PC-9 (cell line): Measurements from ENCODE around the gene SH3PXD2A. TPM values are rescaled to one million over a fixed set of nuclear protein-coding genes. Genes with fewer than 3 reads are reported as not detected.
A peak's percentile ranks its signal among the peaks of the same experiment; 100 is the strongest.

Source experiments
- BruUV-seq: library from RNA; stranded (reverse); fragments of 400-500 nt; replicated peaks from 2 replicates; lab custom pipeline; 2021; lab: Mats Ljungman, UMichigan
- CTCF ChIA-PET: fragments of 300-600 bp; sonication (Branson Sonifier 250); formaldehyde crosslinking; loops from one replicate; lab custom pipeline; 2022; ENCODE audit warnings: antibody characterized with exemption; lab: Charles Lee
- POLR2A ChIA-PET: fragments of 300-600 bp; sonication (Branson Sonifier 250); formaldehyde crosslinking; loops from one replicate; lab custom pipeline; 2022; ENCODE audit warnings: antibody characterized with exemption; ENCODE audit not compliant: unreplicated experiment; lab: Charles Lee
- DNase-seq, 2 experiments: peaks; one replicate each; pipeline versions ENCODE4 v3.0.0 to v3.0.0-alpha.2; 2015 to 2022; ENCODE audit warnings: mixed read lengths in 1 of 2
- H2AFZ ChIP-seq: fragments of 200-600 bp; sonication (generic); 2 replicates; pipeline ENCODE4 v1.8.1; 2017; ENCODE audit warnings: antibody characterized with exemption
- H3F3A ChIP-seq: fragments of 200-600 bp; sonication (generic); 2 replicates; pipeline ENCODE4 v1.8.1; 2017; ENCODE audit warnings: antibody characterized with exemption, mild to moderate bottlenecking, low read depth; ENCODE audit not compliant: insufficient read depth
- H3K27ac ChIP-seq: fragments of 200-600 bp; sonication (generic); 2 replicates; pipeline ENCODE4 v1.6.1; 2016; ENCODE audit warnings: mixed run types
- H3K27me3 ChIP-seq: fragments of 200-600 bp; sonication (generic); 2 replicates; pipeline ENCODE4 v1.6.1; 2016; ENCODE audit warnings: low read depth, mixed run types; ENCODE audit not compliant: insufficient read depth
- H3K36me3 ChIP-seq: fragments of 200-600 bp; sonication (generic); 2 replicates; pipeline ENCODE4 v1.6.1; 2016; ENCODE audit warnings: low read depth, mixed run types
- H3K4me1 ChIP-seq: fragments of 200-600 bp; sonication (generic); replicated peaks from 2 replicates; pipeline ENCODE4 v1.6.1; 2016; ENCODE audit warnings: mixed run types; ENCODE audit not compliant: insufficient read depth
- H3K4me2 ChIP-seq: fragments of 200-600 bp; sonication (generic); 2 replicates; pipeline ENCODE4 v1.6.1; 2017; ENCODE audit warnings: mixed run types
- H3K4me3 ChIP-seq: fragments of 200-600 bp; sonication (generic); 2 replicates; pipeline ENCODE4 v1.6.1; 2016; ENCODE audit warnings: mixed run types
- H3K79me2 ChIP-seq: fragments of 200-600 bp; sonication (generic); 2 replicates; pipeline ENCODE4 v1.6.1; 2017; ENCODE audit warnings: low read depth, mixed run types
- H3K9me2 ChIP-seq: fragments of 200-600 bp; sonication (generic); 2 replicates; pipeline ENCODE4 v1.8.1; 2017; ENCODE audit warnings: mild to moderate bottlenecking; ENCODE audit not compliant: insufficient read depth
- H3K9me3 ChIP-seq: fragments of 200-600 bp; sonication (generic); 2 replicates; pipeline ENCODE4 v1.8.1; 2016; ENCODE audit warnings: low read depth; ENCODE audit not compliant: insufficient read depth
- H4K20me1 ChIP-seq: fragments of 200-600 bp; sonication (generic); 2 replicates; pipeline ENCODE4 v1.8.1; 2017; ENCODE audit not compliant: insufficient read depth
- CTCF ChIP-seq: fragments of 200-600 bp; sonication (generic); conservative IDR thresholded peaks from 2 replicates; pipeline ENCODE4 v1.6.1; 2017; ENCODE audit warnings: mixed run types, antibody characterized with exemption, mild to moderate bottlenecking, moderate library complexity
- EZH2 ChIP-seq: fragments of 200-600 bp; sonication (generic); IDR thresholded peaks from 2 replicates; pipeline ENCODE4 v1.8.0; 2017; ENCODE audit warnings: antibody characterized with exemption, low read depth
- intact Hi-C: fragments of 100-400 bp; cut with micrococcal nuclease; formaldehyde crosslinking; loops from one replicate; pipeline ENCODE4 v1.10.0; 2022; ENCODE audit not compliant: unreplicated experiment
- total RNA-seq: library from RNA; stranded (reverse); gene quantifications from 2 replicates; pipeline ENCODE4 v1.2.3, GENCODE V29; 2021

Gene SH3PXD2A
- total RNA-seq, 1 experiment from 2014 or later = 12.5 TPM

- H2AFZ ChIP-seq = no peak overlapping the region
- peaks cover 30% of the 10 kb centered on the region for H3F3A ChIP-seq
- no peaks in the 10 kb centered on the region for H3K79me2 ChIP-seq
- no peak overlapping the region for H3K4me2 ChIP-seq
- peaks cover 44% of the 10 kb centered on the region for H3K4me1 ChIP-seq
- H4K20me1 ChIP-seq = no peaks in the 10 kb centered on the region
- BruUV-seq = no TSS peak
- CTCF ChIA-PET = no interaction called here
- H3K4me3 ChIP-seq = no peak overlapping the region
- no peak for DNase-seq
- H3K27me3 ChIP-seq = no peaks in the 10 kb centered on the region
- no peaks in the 10 kb centered on the region for H3K36me3 ChIP-seq
- no peak overlapping the region for H3K27ac ChIP-seq
- intact Hi-C loops = no loop called here
- no peak for TF ChIP-seq EZH2
- no peaks in the 10 kb centered on the region for H3K9me2 ChIP-seq
- POLR2A ChIA-PET = no interaction called here
- H3K9me3 ChIP-seq = no peaks in the 10 kb centered on the region
Measured at GRCh38 chr10:103740611-103741010, 114.8 kb downstream of the SH3PXD2A start.

- no peak overlapping the region for H3K4me3 ChIP-seq
- ChIA-PET POLR2A (no interaction called here), CTCF (no interaction called here)
- peak overlapping the region; percentile 61 for H3K4me2 ChIP-seq
- peaks cover 16% of the 10 kb centered on the region; the same call in 1 of the 2 replicates for H3F3A ChIP-seq
- DNase-seq = peak; percentile 58 to 66
- H2AFZ ChIP-seq = no peak overlapping the region
- H4K20me1 ChIP-seq = no peaks in the 10 kb centered on the region
- no peaks in the 10 kb centered on the region for H3K79me2 ChIP-seq
- BruUV-seq = no TSS peak
- no peak for TF ChIP-seq EZH2
- no peak for TF ChIP-seq CTCF
- no peaks in the 10 kb centered on the region for H3K27me3 ChIP-seq
- intact Hi-C loops = no loop called here
- H3K9me3 ChIP-seq = no peaks in the 10 kb centered on the region
- no peaks in the 10 kb centered on the region for H3K9me2 ChIP-seq
- peaks cover 30% of the 10 kb centered on the region for H3K4me1 ChIP-seq
- no peaks in the 10 kb centered on the region for H3K36me3 ChIP-seq
- 0 out of 2 replicates have a peak overlapping the region, but pooled peaks have one; percentile 12 for H3K27ac ChIP-seq
Measured at GRCh38 chr10:103739039-103739764, 116.2 kb downstream of the SH3PXD2A start.

- no peak for TF ChIP-seq CTCF
- TF ChIP-seq EZH2 = no peak
- Histone ChIP-seq H3K4me3 (no peak overlapping the region), H3K79me2 (no peaks in the 10 kb centered on the region), H3K9me3 (no peaks in the 10 kb centered on the region), H3F3A (peaks cover 9% of the 10 kb centered on the region; the same call in 1 of the 2 replicates), H3K36me3 (no peaks in the 10 kb centered on the region), H3K27ac (no peak overlapping the region), H3K9me2 (no peaks in the 10 kb centered on the region), H3K4me1 (peaks cover 20% of the 10 kb centered on the region), H3K27me3 (no peaks in the 10 kb centered on the region), H2AFZ (no peak overlapping the region), H3K4me2 (no peak overlapping the region), H4K20me1 (no peaks in the 10 kb centered on the region)
- no TSS peak for BruUV-seq
- DNase-seq = no peak
- ChIA-PET POLR2A (no interaction called here), CTCF (no interaction called here)
- intact Hi-C loops = no loop called here
Measured at GRCh38 chr10:103737735-103738367, 117.5 kb downstream of the SH3PXD2A start.
